Measurements from ENCODE around the gene REXO5. TPM values are rescaled to one million over a fixed set of nuclear protein-coding genes. Genes with fewer than 3 reads are reported as not detected.

Gene REXO5
- 0.97 and 1.3 TPM in 2 replicates for total RNA-seq
- 0.47 TPM for total RNA-seq (2013)
- 0.10 and 0.42 TPM in 2 replicates for polyA plus RNA-seq
- 0.17 and 0.78 TPM in 2 replicates for polyA minus RNA-seq

- Mint-ChIP-seq H3K4me3 (peak within 1 kb of the TSS; percentile 91), H3K4me1 (peaks cover 15% of the 10 kb centered on the region), H3K27ac (peak within 1 kb of the TSS; percentile 75), H3K9me3 (ENCODE audit: insufficient read depth) (no peaks in the 10 kb centered on the region), H3K27me3 (no peaks in the 10 kb centered on the region)
- H3K4me1 ChIP-seq (ENCODE audit: control insufficient read depth in 2 of 2, insufficient read depth in 2 of 2, low read length in 2 of 2), result peaks cover 5 to 19% of the 10 kb centered on the region in 2 donors
- ATAC-seq (ENCODE audit: low read depth) (peak; percentile 86), DNase-seq (peak; percentile 79)
- H3K4me3 ChIP-seq (ENCODE audit: control extremely low read depth in 1 of 5, extremely low read depth in 1 of 5, insufficient read depth in 1 of 5, low read depth in 2 of 5, low read length in 4 of 5), result peak within 1 kb of the TSS; percentile 78 to 85 (median 85)
- POLR2A ChIA-PET, result interaction anchor here (0.6 kb wide), 1 partner anchor 33 kb away, joined by 3 read pairs; no protein-coding TSS in a partner anchor
- H4K20me1 ChIP-seq (ENCODE audit: control insufficient read depth, insufficient read depth, low read length, poor library complexity, severe bottlenecking), result no peaks in the 10 kb centered on the region
- H3K9me3 ChIP-seq (ENCODE audit: control extremely low read depth in 1 of 3, control insufficient read depth in 2 of 3, insufficient read depth in 1 of 3, low read length in 2 of 3), result no peaks in the 10 kb centered on the region
- no peaks in the 10 kb centered on the region for H3K36me3 ChIP-seq (replicated peaks in 1 of 2; ENCODE audit: control extremely low read depth in 1 of 2, control insufficient read depth in 1 of 2, extremely low read depth in 1 of 2, insufficient read depth in 2 of 2, low read length in 1 of 2)
- peak within 1 kb of the TSS; percentile 70 for H3K9ac ChIP-seq (ENCODE audit: low read length)
- H2AFZ ChIP-seq (ENCODE audit: insufficient read depth, low read depth, low read length, poor library complexity, severe bottlenecking), result peak within 1 kb of the TSS; percentile 92
- peak within 1 kb of the TSS; percentile 81 for H3K4me2 ChIP-seq (replicated peaks; ENCODE audit: low read depth, low read length, poor library complexity, severe bottlenecking)
- intact Hi-C loops (cut with micrococcal nuclease), result loop anchor here (1.0 to 5.0 kb wide), 2 partner anchors 44 to 65 kb away; partner anchors contain the start of genes ACSM3 and THUMPD1
- peak within 1 kb of the TSS; percentile 47 to 61 for H3K27ac ChIP-seq (ENCODE audit: low read length in 2 of 2)
- H3K27me3 ChIP-seq (replicated peaks in 1 of 4; ENCODE audit: control extremely low read depth in 1 of 4, control insufficient read depth in 3 of 4, insufficient read depth in 4 of 4, low read length in 3 of 4), result no peaks in the 10 kb centered on the region
- TF ChIP-seq EZH2 (IDR thresholded peaks at IDR 0.05; ENCODE audit: borderline replicate concordance, insufficient read depth, low read depth, low read length, poor library complexity, severe bottlenecking), result no peak
- peak; percentile 37 for TF ChIP-seq CTCF (IDR thresholded peaks at IDR 0.05)
- H3K79me2 ChIP-seq (ENCODE audit: control insufficient read depth, insufficient read depth, low read length), result no peaks in the 10 kb centered on the region
- CTCF ChIA-PET, result interaction anchor here (1.0 to 1.6 kb wide), 2 partner anchors 12 to 44 kb away, joined by 3 read pairs; no protein-coding TSS in a partner anchor
- under 1% methylated on average over 74 of the region's 74 CpGs for WGBS (ENCODE audit: insufficient coverage)
Observed at GRCh38 chr16:20806168-20807050, at the start of gene REXO5, which contains the start of gene ERI2. Gene REXO5 (plus strand): TSS chr16:20806527. CDS start chr16:20806954, 427 bp downstream. Gene ERI2 (minus strand): TSS chr16:20806472. CDS start chr16:20806430, 42 bp downstream.

All from B cell (primary cell).